Esophagus squamous epithelium (tissue), 4 donors: ENCODE measurements around the gene KIF13A.

Experiments used
- CTCF ChIP-seq, 6 experiments: fragments of 450-650 bp in 4 of 6; fragments of 200-600 bp in 2 of 6; sonication (generic) in 2 of 6; IDR thresholded peaks; one replicate each; pipeline ENCODE4 v1.5.1; 2016 to 2019; ENCODE audit warnings: antibody characterized with exemption in 6 of 6, mild to moderate bottlenecking in 4 of 6, moderate library complexity in 4 of 6
- POLR2A ChIP-seq, 4 donors: fragments of 450-650 bp; IDR thresholded peaks; one replicate each; pipeline ENCODE4 v1.6.1; 2017; ENCODE audit warnings: antibody characterized with exemption in 4 of 4, mild to moderate bottlenecking in 4 of 4, moderate library complexity in 3 of 4

DNA sequence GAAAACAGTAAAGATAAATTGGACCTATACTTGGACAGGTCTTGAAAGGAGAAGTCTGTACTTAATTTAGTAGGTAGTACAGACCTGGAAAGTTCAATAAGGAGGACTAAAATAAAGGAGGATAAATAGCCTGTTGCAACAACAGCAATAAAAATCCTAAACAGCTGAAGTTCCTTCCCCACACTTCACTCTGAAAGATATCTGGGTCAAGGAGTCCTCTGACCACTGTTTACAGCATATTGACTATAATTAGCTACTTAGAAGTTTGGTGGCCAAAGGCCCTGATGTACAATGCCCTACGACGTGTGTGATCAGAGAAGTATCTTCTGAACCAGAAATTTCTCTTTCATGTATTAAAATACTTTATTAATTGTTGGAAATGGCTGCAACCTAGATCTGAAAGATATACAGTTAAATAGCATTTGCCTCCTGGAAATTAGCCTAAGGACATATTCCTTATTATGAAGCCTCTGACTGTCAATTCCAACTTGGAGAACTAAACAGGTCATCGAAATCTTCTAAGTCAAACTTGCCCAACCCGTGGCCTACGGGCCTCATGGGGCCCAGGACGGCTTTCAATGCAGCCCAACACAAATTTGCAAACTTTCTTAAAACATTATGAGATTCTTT is 82.8 kb downstream of the KIF13A start:
- TF ChIP-seq CTCF (IDR thresholded peaks at IDR 0.05) = no peak
- no peak for TF ChIP-seq POLR2A (IDR thresholded peaks at IDR 0.05)
